Upper lobe of left lung (tissue), 4 donors: ENCODE data around the gene BGN.

Source experiments
- EP300 ChIP-seq, 4 donors: sonication (generic); formaldehyde crosslinking; IDR thresholded peaks; one replicate each; pipeline ENCODE4 v1.5.1; 2017; ENCODE audit warnings: antibody characterized with exemption in 4 of 4, control low read depth in 2 of 4
- POLR2A ChIP-seq, 4 donors: fragments of 450-650 bp; IDR thresholded peaks; one replicate each; pipeline ENCODE4 v1.5.1; 2016 to 2017; ENCODE audit warnings: antibody characterized with exemption in 4 of 4, mild to moderate bottlenecking in 2 of 4
- POLR2AphosphoS5 ChIP-seq, 2 donors: sonication (generic); formaldehyde crosslinking; IDR thresholded peaks; one replicate each; pipeline ENCODE4 v1.5.1; 2017; ENCODE audit warnings: antibody characterized with exemption in 2 of 2
- TF ChIP-seq, protein P1 (sequence below), 6 experiments: fragments of 450-650 bp in 4 of 6; fragments of 200-600 bp in 2 of 6; sonication (generic) in 2 of 6; IDR thresholded peaks; one replicate each; pipeline ENCODE4 v1.5.1; 2016 to 2019; ENCODE audit warnings: antibody characterized with exemption in 6 of 6

DNA sequence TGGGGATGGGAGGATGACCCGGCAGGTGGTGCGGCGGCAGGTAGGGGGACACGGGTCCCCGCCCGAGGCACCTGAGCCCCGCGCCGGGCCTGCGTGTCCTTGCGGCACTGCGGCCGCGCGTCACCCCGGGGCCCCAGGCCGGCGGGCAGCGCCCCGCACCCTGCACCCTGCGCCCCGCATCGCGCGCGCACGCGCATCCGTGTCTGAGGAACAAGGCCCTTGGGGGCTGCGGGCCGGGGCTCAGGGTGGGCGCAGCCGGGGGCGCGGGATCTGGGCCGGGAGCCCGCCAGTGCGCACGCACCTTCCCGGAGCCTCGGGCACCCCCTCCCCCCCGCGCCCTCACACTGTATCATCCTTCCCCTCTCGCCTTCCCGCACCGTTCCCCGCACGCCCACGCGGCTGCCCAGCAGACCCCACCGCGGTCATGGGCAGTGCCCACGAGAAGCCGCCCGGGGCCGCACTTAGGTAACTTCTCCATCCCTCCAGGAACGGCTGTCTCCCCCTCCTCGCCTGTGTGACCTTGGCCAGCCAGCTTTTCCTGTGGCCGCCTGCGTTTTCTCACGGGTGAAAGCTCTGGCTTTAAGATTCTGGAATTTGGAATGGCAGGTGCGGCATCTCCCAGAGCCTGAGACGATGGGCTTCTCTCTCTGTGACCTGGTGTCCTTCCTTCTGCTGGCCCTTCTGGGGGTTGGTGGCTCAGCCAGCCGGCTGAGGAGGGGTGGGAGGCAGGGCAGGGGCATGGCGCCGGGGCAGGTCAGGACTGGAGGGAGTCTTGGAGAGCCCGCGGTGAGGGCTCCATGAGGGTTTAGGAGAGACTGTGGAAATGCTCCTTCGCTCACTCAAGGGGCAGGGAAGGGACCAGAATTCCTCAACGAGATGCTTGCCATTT, 23.4 kb downstream of the BGN start:
- TF ChIP-seq, protein P1, sequence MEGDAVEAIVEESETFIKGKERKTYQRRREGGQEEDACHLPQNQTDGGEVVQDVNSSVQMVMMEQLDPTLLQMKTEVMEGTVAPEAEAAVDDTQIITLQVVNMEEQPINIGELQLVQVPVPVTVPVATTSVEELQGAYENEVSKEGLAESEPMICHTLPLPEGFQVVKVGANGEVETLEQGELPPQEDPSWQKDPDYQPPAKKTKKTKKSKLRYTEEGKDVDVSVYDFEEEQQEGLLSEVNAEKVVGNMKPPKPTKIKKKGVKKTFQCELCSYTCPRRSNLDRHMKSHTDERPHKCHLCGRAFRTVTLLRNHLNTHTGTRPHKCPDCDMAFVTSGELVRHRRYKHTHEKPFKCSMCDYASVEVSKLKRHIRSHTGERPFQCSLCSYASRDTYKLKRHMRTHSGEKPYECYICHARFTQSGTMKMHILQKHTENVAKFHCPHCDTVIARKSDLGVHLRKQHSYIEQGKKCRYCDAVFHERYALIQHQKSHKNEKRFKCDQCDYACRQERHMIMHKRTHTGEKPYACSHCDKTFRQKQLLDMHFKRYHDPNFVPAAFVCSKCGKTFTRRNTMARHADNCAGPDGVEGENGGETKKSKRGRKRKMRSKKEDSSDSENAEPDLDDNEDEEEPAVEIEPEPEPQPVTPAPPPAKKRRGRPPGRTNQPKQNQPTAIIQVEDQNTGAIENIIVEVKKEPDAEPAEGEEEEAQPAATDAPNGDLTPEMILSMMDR (IDR thresholded peaks at IDR 0.05): no peak
- TF ChIP-seq POLR2A (IDR thresholded peaks at IDR 0.05) (no peak), POLR2AphosphoS5 (IDR thresholded peaks at IDR 0.05) (no peak), EP300 (IDR thresholded peaks at IDR 0.05) (no peak)
